GM04503 (cell line): ENCODE measurements around the gene TMEM161A.

Experiments used
- DNase-seq: peaks from one replicate; pipeline ENCODE4 v3.0.0-alpha.2; 2012; ENCODE audit warnings: low read depth

The TMEM161A gene

GRCh38 chr19:19098084-19098702 is 40.1 kb downstream of the TMEM161A start:
- DNase-seq: no peak

- DNase-seq: no peak
These were observed 41.3 kb downstream of the TMEM161A start for GRCh38 chr19:19096641-19097627.

- no peak for DNase-seq
These were observed 42.6 kb downstream of the TMEM161A start for GRCh38 chr19:19095691-19096090.

DNA sequence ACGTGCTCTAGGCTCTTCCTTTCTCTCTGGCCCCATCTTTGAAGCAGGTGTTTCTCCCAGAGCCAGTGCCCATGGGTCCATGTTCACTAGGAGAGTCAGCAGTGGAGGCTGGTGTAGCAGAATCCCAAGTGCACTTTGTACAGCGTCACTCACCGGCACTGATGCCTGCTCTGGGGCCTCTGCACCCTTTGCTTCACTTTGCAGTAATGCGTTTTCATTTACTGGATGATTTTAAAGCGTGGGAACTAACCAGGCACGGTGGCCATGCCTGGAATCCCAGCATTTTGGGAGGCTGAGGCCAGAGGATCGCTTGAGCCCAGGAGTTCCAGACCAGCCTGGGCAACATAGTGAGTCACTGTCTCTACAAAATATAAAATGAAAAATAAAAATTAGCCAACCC is 43.8 kb downstream of the TMEM161A start:
- no peak for DNase-seq

DNA sequence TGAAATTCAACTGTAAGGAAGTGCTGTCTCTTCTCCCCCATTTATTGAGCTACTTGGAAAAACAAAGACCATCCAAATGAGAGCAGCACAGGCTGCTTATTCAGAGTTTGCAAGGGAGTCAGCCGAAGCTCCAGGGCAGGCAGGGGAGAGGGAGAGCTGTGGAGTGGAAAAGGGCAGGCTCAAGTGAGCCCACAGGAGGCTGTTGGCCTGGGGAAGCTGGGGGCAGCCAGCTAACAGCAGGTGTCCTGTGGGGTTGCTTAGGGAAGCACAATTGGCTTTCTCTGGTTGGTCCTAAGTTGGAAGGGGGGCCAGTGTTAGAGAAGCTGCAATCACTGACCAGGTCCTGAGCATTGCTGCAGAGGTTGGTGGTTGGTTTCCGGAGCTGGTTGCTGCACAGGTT is 50.6 kb downstream of the TMEM161A start:
- DNase-seq: no peak

DNA sequence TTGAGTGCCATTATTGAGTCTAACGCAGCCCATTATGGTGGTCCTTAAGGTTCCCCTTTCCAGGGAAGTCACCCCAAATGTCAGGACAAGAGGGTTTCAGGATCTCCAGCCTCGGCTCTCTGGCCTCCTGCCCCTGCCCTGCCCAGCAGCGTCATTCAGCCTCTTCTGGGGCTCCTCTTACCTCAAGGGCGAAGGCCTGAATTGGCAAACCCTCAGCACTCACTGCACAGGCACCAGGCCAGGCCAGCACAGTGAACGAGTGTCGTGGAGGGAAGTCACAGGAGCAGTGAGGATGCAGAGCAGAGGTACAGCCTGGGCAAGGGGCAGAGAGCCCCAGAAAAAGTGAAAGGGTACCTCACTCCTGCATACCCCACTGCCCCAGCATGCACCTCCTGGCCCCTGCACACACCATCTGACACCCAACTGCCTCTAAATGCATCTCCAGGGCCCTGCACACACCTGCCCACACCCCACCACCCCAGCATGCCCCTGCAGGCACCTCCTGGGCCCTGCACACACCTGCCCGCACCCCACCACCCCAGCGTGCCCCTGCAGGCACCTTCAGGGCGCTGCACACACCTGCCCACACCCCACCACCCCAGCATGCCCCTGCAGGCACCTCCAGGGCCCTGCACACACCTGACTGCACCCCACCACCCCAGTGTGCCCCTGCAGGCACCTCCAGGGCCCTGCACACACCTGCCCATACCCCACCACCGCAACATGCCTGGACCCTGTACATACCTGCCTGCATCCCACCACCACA is 54.7 kb downstream of the TMEM161A start:
- DNase-seq: no peak

GRCh38 chr19:19081642-19082151 is 56.6 kb downstream of the TMEM161A start:
- no peak for DNase-seq

GRCh38 chr19:19079571-19079970 is 58.7 kb downstream of the TMEM161A start:
- no peak for DNase-seq

GRCh38 chr19:19078801-19079200 is 59.5 kb downstream of the TMEM161A start:
- DNase-seq: no peak

DNA sequence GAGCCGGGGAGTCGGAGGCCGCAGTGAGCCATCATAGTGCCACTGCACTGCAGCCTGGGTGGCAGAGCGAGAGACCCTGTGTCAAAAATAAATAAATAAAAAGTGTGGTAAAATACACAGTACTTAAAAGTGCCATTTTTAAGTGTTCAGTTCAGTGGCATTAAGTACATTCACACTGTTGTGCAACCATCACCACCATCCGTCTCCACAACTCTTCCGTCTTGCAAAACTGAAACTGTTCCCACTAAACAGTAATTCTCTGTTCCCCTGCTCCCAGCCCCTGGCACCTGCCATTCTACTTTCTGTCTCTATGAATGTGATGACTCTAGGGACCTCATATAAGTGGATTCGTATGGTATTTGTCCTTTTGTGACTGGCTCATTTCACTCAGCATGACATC is 61.2 kb downstream of the TMEM161A start:
- DNase-seq: no peak

DNA sequence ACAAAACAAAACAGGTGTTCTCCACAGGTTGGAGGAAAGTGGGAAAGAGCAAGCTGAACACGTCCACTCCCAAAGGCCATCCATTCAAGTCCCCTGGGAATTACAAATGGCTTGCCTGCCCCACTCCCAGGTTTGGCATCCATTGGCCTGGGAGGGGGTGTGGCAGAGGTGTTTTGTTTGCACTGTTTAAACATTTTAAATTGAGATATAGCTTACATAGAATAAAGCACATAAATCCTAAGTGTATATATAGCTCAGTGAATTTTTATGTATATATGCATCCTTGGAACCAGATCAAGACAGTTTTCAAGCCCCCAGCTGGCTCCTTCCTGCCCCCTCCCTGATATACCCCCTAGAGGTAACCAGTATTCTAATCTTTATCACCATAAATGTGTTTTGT is 61.8 kb downstream of the TMEM161A start:
- DNase-seq: no peak

DNA sequence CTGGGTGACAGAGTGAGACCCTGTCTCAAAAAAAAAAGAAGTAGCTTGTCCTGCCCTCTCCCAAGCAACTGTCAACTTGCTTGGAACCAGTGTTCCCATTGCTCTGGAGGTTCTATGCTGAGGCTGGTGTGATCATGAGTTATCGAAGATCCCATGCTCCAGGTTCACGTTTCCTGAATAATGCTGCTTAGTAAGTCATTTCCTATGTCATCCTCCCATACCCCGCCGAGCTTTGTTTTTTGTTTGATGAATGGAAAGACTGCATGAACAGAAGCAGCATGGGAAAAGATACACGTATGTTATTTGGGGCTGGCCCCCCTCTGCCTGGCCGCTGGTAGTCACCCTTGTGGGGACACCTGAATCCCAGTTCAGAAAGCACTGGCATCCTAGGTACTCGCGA is 63.2 kb downstream of the TMEM161A start:
- no peak for DNase-seq

GRCh38 chr19:19074196-19074882 is 63.9 kb downstream of the TMEM161A start:
- DNase-seq: no peak

DNA sequence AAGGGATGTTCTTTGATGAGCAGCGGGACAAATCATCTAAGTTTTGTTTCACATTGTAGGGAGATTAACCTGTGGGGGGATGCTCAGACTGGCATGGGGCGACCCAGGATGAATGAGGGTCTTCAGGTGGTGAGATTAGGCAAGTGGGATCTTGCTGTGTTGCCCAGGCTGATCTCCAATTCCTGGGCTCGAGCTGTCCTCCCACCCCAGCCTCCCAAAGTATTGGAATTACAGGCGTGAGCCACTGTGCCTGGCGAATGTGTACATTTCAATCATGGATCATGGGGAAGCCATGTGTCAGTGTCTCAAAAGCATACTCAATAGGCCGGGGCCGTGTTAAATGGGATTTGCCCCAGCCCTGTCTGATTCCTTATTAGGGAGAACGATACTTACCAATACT is 66.4 kb downstream of the TMEM161A start:
- no peak for DNase-seq
